NK-92 treated with Interleukin-12 subunit alpha and Interleukin-12 subunit beta, amount 100 ng/mL, for 24 hours (cell line): Measurements from ENCODE around the gene DSTYK.
A peak's percentile ranks its signal among the peaks of the same experiment; 100 is the strongest.
"Not testable (repeated sequence)": the region's sequence is repeated elsewhere in the genome, so short reads cannot be mapped to it uniquely, and the experiment has no call there.

Source experiments
- DNase-seq: peaks from one replicate; lab custom pipeline; 2025; lab: John Stamatoyannopoulos, UW

The DSTYK gene

DNA sequence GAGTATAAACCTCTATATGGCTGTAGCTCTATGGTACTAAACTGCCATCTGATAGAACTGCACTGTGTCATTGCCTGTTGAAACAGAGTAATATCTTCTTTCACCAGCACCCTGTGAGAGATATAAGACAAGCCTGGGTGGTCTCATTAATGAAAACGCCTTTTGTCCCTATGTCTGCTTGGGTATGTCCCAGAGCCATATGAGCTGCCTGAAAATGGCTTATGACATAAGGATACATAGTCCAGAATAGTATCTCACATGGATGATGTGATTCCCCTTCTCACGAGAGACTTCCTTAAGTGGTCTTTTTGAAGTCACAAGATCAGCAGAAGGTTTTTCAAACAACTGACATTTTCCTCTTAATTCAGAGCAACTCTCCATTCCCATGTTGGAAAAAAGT, 8.9 kb upstream of the DSTYK start:
- DNase-seq = no peak

DNA sequence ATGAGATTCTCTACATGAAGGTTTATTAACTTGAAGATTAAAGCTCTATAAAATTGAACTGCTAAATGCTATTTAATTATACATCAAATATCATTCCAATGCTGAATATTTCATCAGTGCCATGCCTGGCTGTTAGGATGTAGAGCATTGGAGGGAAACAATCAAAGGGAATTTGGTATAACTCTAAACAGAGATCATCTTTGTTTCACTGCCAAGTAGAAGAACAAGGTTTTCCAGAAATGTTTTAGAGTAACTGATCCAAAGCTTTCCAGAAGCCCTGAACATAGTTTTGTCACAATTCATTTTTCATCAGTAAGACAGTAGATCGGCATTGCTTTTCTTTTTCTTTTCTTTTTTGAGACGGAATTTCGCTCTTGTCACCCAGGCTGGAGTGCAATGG, 5.9 kb upstream of the DSTYK start:
- DNase-seq = no peak

DNA sequence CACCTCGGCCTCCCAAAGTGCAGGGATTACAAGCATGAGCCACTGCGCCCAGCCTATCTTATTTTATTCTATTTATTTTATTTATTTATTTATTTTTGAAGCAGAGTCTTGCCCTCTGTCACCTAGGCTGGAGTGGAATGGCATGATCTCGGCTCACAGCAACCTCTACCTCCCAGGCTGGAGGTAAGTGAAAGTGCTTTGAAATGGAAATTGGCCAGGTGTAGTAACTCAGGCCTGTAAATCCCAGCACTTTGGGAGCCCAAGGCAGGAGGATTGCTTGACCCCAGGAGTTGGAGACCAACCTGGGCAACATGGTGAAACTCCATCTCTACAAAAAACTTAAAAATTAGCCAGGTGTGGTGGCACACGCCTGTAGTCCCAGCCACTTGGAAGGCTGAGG, 5.1 kb upstream of the DSTYK start:
- no peak for DNase-seq

DNA sequence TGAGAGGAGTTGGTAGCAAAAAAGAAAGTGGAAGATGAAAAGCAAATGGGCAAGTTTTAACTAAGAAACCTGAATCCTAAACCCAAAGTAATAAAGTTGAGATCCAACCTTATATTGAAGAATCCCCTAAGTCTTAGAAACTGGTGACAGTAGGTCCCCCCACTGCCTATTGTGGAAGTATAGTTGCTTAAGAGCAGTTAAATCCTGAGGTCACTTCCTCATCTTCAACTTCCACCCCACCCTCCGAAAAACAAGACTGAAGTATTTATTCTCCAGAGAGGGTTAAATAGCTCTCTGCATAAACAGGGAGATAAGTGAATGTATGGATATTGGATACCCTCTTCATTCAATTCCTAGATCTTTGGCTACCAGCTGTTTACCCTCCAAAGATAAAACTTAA, 3.3 kb upstream of the DSTYK start:
- no peak for DNase-seq

DNA sequence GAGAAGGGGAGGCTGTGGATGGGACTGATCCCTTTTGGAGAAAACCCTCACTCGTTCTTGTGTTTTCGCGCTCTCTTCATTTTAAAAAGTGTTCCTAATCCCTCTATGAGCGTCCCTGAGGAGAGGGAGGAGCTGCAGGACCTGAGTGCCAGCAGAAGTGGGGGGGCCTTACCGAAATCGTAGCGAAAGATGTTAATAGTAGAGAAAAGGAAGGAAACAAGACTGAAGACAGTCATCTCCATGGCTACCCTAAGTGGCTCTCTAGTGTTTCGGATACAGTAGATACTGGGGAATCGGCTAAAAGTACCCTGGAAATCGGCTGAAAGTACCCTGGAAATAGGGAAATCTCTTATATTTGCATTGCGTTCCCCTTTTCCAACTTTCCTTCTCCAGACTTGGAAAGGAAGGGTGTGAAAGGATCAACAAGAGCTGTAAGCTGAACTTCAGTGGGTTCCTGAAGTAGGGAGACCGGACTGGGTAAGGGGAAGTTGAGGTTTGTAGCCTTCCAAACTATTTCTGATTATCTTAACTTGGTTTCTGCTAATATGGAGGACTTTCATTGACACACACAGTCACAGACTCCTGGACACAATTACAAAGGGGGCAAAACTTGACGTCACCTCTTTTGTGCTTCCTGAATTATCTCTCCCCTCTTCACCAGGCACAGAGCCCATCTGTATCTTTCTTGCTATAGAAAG, 486 bp upstream of the DSTYK start:
- no peak for DNase-seq

- DNase-seq = peak; percentile 38
Observed at GRCh38 chr1:205210756-205211168, 740 bp downstream of the DSTYK start.

DNA sequence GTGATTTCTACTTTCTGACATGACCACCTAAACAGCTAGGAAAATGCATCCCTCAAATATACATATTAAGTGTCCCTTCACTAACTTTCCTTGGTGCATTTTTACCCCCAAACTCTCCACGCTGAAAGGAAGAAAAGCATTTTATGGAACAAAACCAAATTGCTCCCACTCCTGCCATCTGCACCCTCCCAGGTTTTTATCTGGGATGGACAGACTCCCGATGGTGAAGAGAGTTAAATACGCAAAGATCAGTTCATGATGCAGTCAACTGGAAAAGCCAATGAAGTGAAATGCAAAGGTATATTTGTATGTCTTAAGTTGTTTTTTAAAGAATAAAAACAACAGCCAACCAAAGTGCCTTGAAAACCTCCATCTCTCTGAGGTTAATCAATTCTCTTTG, 2.7 kb downstream of the DSTYK start:
- no peak for DNase-seq

- no peak for DNase-seq
Observed at GRCh38 chr1:205205055-205205454, 6.4 kb downstream of the DSTYK start.

DNA sequence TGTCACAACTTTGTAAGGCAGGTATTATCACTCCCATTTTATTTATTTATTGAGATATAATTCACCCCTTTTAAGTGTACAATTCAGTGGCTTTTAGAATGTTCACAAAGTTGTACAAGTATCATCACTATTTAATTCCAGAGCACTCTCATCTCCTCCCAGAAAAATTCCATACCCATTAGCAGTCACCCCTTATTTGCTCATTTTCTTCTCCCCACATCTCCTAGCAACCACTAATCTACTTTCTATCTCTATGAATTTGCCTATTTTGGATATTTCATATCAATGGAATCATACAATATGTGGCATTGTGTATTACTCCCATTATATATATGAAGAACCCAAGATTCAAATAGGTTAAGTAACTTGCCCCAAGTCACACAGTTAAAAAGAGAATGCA, 7.0 kb downstream of the DSTYK start:
- no peak for DNase-seq

DNA sequence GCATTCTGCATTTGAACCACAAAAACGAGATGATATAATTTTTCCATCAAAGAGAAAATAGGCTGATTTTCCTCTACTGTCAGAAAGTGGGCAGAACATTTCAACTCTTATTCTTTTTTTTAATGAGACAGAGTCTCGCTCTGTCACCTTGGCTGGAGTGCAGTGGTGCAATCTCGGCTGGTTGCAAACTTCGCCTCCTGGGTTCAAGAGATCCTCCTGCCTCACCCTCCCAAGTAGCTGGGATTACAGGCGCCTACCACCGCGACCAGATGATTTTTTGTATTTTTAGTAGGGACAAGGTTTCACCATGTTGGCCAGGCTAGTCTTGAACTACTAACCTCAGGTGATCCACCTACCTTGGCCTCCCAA, 11.6 kb downstream of the DSTYK start:
- no peak for DNase-seq

DNA sequence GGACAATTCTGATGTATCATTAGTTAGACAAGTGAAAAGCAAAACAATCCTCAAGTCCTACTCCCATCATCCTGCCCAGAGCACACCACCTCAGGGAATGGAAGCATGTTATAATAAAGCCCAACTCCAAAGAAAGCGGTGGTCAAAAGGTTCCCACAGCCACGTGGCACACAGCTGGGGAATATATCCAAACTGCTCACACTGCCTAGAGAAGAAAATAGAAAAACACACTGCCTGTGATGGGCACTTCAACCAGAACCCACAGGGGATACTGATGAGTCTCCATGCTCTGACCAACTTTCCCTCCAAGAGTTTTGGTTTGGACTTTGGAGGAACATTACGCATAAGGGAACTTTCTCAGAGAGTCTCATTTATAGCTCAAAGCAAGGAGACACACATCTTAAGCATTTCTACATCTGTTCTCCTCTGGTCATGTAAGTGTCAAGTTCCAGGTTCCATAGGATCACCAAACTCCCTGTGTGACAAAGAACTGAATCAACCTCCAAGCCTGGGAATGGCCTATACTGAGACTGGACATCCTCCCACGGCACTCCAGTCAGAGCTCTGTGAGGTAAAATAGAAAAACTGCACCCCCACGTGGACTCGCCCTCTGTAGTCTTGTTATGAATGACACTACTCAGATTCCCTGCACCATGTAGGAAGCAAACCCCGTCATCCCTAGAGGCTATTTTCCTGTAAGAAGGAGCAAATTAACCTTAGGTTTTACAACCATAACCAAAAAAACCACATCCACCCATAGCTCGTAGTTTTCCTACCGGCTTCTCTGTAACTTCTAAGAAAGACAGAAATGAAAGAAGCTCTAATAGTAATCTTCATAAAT, 12.2 kb downstream of the DSTYK start:
- no peak for DNase-seq

DNA sequence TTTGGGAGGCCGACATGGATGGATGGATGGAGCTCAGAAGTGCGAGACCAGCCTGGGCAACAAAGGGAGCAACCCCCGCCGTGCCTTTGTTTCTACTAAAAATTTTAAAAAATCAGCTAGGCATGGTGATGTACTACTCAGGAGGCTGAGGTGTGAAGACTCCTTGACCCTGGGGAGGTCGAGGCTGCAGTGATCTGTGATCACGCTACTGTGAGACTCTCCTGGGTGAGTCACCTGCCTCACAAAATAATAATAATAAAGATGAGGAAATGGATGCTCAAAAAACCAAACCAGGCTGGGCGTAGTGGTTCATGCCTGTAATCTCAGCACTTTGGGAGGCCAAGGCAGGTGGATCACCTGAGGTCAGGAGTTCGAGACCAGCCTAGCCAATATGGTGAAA, 19.2 kb downstream of the DSTYK start:
- DNase-seq = no peak

- DNase-seq = no peak
Observed at GRCh38 chr1:205191622-205192021, 19.9 kb downstream of the DSTYK start.

DNA sequence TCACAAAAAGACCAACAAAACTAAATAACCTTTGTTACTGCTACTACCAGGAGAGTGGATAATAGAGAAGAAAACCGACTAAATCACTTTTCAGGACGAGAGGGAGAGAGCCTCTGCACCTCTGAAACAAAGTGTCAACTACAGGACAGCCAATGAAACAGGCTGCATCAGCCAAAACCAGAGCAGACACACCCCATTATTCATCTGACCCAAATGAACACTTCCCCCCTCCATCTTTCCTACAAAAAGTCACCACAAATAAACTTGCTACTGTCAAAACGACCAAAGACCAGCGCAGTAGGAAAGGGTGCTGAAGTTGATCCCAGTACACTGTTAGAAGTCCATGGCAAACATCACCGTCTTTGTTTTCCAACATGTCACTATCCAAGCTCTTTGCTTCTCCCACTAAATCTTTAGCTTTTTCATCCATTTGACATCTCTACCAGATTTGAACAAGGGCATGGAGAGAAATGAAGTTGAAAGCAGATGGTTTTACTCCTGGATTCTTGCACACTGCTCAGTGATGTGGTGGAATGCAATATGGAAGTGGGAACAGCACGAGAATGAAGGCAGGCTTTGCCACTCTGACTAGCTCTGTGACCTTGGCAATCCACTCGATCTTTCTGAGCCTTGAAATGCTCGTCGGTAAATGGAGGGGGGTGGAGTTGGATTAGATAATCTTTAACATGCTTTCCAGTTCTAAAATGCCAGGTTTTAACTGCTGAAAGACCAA, 20.5 kb downstream of the DSTYK start:
- no peak for DNase-seq

DNA sequence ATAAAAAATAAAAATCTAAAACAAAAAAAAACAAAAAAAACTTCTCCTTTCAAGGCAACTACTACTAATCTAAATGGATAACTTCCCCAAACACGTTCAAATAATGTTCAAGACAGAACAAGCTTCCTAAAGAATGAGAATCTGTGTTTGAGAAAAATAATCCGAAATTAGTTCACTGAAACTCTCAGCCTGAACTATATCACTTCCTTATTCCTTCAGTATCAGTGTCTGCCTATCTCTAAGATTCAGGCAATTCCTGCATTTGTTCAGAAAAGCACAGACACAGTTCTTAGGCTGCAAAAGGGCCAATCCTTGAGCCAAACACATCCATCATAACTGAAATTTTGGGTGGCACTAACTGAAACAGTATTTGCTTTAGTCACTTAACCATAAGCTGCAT, 22.4 kb downstream of the DSTYK start:
- no peak for DNase-seq

GRCh38 chr1:205188596-205188995, 22.9 kb downstream of the DSTYK start:
- DNase-seq = no peak

GRCh38 chr1:205188098-205188497, 23.4 kb downstream of the DSTYK start:
- DNase-seq = no peak

DNA sequence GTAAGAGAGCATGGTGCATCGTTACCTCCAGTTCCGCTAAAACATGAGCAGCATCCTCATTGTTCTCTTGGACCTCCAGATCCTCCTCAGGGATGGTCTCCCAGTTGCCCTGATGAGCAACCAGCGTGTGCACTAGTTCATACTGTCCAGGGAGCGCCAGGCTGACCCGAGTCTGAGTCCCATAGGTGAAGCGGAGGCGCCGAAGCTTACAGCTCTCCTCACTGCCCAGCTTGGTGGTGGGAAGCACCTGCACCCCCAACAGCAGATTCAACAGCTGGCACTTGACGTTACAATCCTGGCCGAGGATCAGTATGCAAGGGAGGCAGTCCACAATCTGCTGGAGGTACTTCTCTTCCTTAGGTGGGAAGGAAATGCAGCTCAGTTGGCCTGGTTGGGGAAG, 24.1 kb downstream of the DSTYK start:
- DNase-seq = no peak

DNA sequence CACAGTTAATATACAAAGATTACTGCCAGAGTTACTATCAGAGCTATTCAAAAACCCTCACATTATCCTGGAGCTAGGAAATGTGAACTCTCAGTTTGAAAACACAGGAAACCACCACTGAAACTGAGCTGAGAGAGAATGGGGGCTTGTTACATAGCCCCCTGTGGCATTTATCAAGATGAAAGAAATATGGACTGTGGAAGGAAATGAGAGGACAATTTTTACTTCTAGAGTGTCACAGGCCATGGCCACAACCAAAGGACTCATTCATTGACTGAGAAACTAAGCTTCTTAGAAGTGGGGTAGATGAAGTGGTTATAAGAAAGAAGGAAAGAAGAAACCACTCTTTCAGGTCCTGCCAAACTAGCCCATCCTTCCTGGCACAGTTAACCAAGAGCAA, 25.3 kb downstream of the DSTYK start:
- no peak for DNase-seq

GRCh38 chr1:205183676-205184335, 27.7 kb downstream of the DSTYK start:
- DNase-seq = no peak

DNA sequence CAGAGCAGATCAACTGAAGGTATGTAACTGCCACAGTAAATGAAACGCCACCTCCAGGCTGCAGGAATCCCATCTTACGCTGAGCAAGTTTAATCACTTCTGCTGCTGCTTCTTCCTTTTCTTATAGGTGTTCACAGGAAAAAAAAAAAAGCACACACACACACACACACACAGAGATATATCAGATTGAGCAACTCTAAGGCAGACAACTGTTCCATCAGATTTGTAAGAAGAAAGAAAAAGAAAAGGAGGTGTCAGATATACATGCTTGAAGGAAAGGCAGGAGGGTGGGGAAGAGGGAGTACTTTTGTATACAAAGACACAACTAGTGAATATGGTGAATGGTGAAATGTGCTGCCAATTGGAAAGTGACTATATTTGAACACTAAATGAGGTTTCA, 28.6 kb downstream of the DSTYK start:
- DNase-seq = no peak

- not testable (repeated sequence) for DNase-seq
Observed at GRCh38 chr1:205180331-205180730, 31.2 kb downstream of the DSTYK start.

DNA sequence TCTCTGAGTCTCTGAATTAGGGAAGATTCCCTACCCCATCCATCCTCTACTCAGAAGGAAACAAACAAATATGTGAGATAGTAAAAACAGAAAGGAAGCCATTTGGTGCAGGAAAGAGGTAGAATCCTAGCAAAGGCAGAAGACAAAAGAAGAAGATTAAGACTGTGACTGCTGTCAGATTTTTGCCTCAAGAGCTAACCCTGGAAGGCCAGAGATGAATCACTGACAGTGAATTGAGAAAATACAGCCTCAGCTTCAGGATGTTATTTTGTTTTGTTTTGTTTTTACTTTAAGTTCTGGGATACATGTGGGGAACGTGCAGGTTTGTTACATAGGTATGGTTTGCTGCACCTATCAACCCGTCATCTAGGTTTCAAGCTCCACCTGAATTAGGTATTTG, 31.7 kb downstream of the DSTYK start:
- no peak for DNase-seq
